ENCODE measurements around the gene CEBPE. TPM values are rescaled to one million over a fixed set of nuclear protein-coding genes. Genes with fewer than 3 reads are reported as not detected.

Gene CEBPE
- 18.0 TPM for polyA plus RNA-seq (2012; ENCODE audit: insufficient read depth, insufficient read length)

- no peak for DNase-seq (ENCODE audit: low read depth, low spot score)
- H3K4me3 ChIP-seq (ENCODE audit: low read length), result peak within 1 kb of the TSS; percentile 51
Observed at GRCh38 chr14:23118506-23119362, at the start of gene CEBPE. CEBPE (minus strand) TSS chr14:23119255; CDS start chr14:23119091, 164 bp downstream.

- DNase-seq (ENCODE audit: low read depth, low spot score), result no peak
Observed at GRCh38 chr14:23168246-23168645, 49.2 kb upstream of the CEBPE start.

GRCh38 chr14:23167116-23167847, 48.2 kb upstream of the CEBPE start:
- no peak for DNase-seq (ENCODE audit: low read depth, low spot score)
- H3K4me3 ChIP-seq (ENCODE audit: low read length), result no peak overlapping the region

More at GRCh38 chr14:23168246-23168645, 49.2 kb upstream of the CEBPE start:
- no peak overlapping the region for H3K4me3 ChIP-seq (ENCODE audit: low read length)

DNA sequence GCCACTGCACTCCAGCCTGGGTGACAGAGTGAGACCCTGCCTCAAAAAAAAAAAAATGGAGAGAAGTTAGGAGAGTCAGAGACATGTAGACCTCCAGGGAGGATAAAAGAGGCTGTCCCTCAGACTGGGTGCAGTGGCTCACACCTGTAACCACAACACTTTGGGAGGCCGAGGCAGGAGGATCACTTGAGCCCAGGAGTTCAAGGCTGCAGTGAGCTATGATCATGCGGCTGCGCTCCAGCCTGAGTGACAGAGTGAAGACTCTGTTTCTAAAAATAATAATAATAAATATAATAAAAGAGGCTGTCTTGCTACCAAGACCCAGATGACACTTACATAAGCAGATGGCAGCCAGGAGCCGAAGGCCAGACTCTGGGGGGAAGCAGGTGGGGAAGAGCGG, 45.9 kb upstream of the CEBPE start:
- no peak for DNase-seq (ENCODE audit: low read depth, low spot score)
- no peak overlapping the region for H3K4me3 ChIP-seq (ENCODE audit: low read length)

- DNase-seq (ENCODE audit: low read depth, low spot score), result no peak
- H3K4me3 ChIP-seq (ENCODE audit: low read length), result no peak overlapping the region
Observed at GRCh38 chr14:23164250-23164649, 45.2 kb upstream of the CEBPE start.

DNA sequence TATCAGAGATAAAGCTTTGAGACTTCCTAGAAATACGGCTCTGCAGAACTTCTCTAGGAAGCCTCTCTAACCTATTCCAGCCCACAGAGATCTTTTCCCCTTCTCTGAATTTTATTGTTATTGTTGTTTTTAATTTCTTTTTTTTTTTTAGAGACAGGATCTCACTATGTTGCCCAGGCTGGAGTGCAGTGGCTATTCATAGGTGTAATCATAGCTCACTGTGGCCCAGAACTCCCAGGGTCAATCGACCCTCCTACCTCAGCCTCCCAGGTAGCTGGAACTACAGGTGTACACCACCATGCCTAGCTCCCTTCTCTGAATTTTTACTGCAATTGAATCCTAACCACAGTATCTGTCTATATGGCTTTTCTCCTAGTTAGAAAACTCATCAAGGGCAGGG, 44.8 kb upstream of the CEBPE start:
- no peak overlapping the region for H3K4me3 ChIP-seq (ENCODE audit: low read length)
- DNase-seq (ENCODE audit: low read depth, low spot score), result no peak

DNA sequence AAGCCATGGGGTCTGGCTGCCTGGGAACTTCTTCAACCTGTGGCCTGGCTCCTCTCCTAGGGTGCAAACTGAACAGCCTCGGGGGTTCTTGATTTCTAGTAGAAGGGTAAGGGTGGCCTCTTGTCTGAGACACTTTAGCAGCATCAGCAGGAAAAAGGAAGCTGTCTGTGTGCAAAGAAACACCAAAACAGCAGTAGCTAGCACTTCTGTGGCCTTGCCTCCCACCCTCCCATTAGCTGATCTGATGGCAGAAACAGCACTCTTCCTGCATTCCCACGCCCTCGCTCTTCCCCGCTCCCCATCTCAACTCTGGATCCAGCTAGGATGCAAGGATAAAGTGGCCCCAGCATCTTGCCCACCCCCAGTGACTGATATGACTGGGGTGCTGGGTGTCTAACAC, 43.7 kb upstream of the CEBPE start:
- no peak overlapping the region for H3K4me3 ChIP-seq (ENCODE audit: low read length)
- no peak for DNase-seq (ENCODE audit: low read depth, low spot score)

DNA sequence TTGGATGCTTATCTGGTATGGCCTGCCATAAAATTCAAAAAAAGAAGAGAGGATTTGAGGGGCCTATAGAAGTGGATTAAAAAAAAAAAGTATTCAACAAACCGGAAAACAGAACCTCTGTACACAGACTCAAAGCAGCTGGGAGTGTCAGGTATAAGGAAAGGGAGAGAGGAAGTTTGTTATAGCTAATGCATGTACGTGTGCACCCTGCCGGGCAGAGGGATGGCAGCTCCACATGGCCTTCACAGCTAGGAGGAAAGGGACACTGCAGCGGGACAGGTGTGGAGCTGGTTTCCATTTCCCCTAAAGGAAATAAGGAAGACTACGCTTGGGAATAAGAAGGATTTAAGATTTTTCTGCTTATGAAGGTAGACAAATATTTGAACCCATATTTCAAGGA, 43.0 kb upstream of the CEBPE start:
- no peak for DNase-seq (ENCODE audit: low read depth, low spot score)
- no peak overlapping the region for H3K4me3 ChIP-seq (ENCODE audit: low read length)

DNA sequence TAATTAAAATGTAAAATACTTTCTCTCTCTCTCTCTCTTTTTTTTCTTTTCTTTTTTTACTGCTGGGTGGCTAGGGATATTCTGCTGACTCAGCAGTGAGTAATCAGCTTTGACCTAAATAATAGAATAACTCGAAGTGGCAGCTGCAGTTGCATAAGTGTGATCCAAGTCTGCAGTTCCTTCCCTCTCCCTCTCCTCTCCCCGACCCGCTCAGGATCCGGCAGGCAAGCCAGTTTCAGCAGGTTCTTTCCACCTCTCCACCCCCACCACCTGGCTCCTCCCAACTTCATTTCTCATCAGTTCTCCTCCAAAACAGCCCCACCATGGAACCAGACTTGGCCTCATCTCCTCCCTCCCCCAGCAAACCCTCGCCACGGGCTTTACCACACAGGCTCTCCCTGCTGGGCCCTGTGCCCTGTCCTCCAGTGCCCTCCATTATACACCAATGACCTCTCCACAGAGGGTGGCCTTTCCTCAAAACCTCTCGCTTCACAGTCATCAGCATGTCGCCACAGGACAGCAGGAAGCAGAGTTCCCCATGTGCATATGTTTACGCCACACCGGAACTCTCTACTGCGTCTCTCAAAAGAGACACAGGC, 42.0 kb upstream of the CEBPE start:
- no peak for DNase-seq (ENCODE audit: low read depth, low spot score)
- no peak overlapping the region for H3K4me3 ChIP-seq (ENCODE audit: low read length)

- no peak for DNase-seq (ENCODE audit: low read depth, low spot score)
- no peak overlapping the region for H3K4me3 ChIP-seq (ENCODE audit: low read length)
Observed at GRCh38 chr14:23159532-23159931, 40.5 kb upstream of the CEBPE start.

DNA sequence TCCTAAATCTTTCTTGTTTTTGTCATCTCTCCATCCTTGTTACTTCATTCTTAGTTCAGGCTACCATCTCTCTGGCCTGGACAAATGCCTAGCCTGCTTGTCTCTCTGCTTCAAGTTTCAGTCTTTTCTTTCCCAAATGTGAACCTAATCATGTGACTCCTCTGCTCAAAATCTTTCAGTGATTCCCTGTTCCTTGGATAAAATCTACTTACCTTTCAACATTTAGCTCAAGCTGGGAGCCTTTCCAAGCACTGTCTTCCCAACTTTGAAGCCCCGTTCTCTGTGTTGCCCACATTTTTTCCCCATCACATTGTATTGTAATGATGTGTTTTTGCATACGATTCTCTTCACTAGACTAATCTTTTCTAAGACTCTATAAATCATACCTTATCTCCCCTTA, 39.7 kb upstream of the CEBPE start:
- H3K4me3 ChIP-seq (ENCODE audit: low read length), result no peak overlapping the region
- DNase-seq (ENCODE audit: low read depth, low spot score), result no peak

DNA sequence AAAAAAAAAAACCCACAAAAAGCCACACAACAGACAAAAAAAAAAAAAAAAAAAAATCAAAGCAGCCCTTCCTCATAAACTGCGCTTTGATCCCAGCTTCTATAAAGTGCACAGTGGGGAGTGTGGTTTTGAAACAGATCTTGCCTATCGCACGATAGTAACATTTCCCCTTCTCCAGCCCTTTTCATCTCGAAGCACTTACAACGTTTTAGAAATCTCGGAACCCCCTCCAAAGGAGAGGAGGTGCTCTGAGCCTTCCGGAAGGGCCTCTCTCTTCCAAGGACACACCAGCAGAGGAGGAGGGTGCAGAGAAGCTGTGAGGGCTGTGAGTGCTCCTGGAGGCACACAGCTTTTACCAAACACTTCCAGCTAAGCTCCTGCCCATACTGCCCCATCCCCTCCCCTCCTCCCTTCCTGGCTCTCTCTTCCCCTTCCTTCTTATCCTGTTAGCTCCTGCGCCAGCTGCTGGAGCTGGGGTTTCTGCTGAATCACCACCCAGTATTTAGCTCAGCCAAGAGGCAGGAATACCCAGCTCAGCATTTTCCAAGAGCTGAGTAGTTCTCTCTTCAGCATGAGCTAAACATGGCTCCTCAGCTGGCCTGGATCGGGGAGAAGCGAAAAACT, 36.0 kb upstream of the CEBPE start:
- no peak overlapping the region for H3K4me3 ChIP-seq (ENCODE audit: low read length)
- peak; percentile 91 for DNase-seq (ENCODE audit: low read depth, low spot score)

- peak overlapping the region; percentile 8 for H3K4me3 ChIP-seq (ENCODE audit: low read length)
Observed at GRCh38 chr14:23153851-23154796, 35.1 kb upstream of the CEBPE start.

GRCh38 chr14:23151342-23151741, 32.3 kb upstream of the CEBPE start:
- no peak overlapping the region for H3K4me3 ChIP-seq (ENCODE audit: low read length)
- no peak for DNase-seq (ENCODE audit: low read depth, low spot score)

More at GRCh38 chr14:23153851-23154796, 35.1 kb upstream of the CEBPE start:
- peak; percentile 10 for DNase-seq (ENCODE audit: low read depth, low spot score)

DNA sequence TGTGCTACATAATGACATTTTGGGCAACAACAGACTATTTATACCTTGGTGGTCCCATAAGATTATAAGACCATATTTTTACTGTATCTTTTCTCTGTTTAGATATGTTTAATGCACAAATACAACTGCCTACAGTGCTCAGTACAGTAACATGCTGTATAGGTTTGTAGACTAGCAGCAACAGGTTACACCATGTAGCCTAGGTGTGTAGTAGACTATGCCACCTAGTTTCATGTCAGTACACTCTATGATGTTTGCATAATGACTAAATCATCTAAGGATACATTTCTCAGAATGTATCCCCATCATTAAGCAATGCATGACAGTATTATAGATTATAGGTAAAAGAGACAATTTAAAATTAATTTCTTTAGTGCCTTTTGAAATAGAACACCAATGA, 30.7 kb upstream of the CEBPE start:
- DNase-seq (ENCODE audit: low read depth, low spot score), result no peak
- no peak overlapping the region for H3K4me3 ChIP-seq (ENCODE audit: low read length)

- DNase-seq (ENCODE audit: low read depth, low spot score), result no peak
Observed at GRCh38 chr14:23148591-23149249, 29.7 kb upstream of the CEBPE start.

DNA sequence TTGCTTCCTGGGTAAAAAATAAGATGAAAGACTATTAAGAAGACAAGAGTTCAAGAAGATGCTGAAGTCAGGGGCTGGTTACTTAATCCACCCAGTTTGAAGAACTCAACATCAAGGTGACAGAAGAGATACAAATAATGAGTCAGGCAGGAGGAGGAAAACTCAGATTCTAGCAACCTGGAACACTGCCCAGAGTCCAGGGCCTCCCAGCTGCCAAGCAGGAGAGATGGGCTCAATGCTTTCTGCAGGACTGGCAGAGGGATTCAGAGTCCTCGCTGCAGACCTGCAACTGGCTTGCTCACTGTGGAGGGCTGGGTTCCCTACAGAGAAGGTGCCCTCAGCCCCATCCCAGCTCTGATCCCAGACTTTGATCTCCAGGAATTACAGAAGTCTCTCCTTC, 28.6 kb upstream of the CEBPE start:
- no peak for DNase-seq (ENCODE audit: low read depth, low spot score)
- no peak overlapping the region for H3K4me3 ChIP-seq (ENCODE audit: low read length)

More at GRCh38 chr14:23148591-23149249, 29.7 kb upstream of the CEBPE start:
- no peak overlapping the region for H3K4me3 ChIP-seq (ENCODE audit: low read length)

DNA sequence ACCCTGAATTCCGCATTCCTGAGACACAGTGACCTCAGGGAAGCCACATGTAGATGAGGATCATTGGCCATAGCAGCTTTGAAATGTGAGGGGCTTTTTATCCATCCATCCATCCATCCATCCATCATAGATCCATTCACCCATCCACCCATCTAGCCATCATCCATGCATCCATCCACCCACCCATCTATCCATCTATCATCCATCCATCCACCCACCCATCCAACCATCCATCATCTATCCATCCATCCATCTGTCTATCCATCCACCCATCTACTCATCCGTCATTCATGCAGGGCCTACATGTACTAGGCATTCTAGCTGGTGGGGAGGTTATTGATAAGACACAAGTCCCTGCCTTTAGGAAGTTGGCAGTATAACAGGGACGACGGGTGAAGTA, 27.9 kb upstream of the CEBPE start:
- DNase-seq (ENCODE audit: low read depth, low spot score), result no peak
- H3K4me3 ChIP-seq (ENCODE audit: low read length), result no peak overlapping the region

Measured in Jurkat, Clone E6-1 (cell line).